ENCODE results near the gene AVP. TPM values are rescaled to one million over a fixed set of nuclear protein-coding genes. Genes with fewer than 3 reads are reported as not detected.

AVP gene
- total RNA-seq, 4 donors from 2014 or later: 5.8 TPM; not detected in 3

DNA sequence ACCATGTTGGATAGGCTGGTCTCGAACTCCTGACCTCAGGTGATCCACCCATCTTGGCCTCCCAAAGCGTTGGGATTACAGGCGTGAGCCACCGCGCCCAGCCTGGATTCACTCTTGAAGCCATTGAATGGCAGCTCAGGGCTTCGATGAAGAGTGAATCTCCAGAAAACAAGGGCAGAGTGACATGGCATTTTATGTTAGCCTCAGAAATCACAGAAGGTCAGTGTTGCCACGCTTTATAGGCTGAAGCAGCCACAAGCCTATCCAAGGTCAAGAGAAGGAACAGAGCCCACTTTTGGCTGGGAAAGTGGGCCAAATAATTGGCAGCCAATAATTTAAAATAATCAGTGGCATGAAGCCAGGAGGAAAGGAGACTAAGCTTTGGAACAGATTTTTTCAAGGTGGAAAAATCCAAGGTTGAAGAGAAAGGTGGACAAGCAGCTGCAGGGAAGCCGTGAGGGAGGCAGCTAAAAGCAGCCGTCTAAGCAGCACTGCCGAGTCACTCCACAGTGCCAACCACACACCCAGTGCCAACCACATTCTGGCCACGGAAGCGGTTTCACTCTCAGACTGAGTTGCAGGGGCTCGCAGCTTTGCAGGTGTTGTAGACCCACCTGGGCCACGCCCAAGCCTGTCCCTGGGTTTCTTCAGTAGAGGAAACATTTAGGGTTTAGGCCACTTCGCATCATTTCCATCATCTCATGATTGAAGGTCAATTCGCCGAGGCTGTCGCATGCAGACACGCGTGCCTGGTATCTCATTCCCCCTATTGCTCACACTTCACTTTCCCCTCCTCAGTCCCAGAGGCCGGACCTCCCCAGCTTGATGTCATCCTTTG, 17.4 kb upstream of the AVP start:
- TF ChIP-seq CTCF (IDR thresholded peaks at IDR 0.05): no peak
- TF ChIP-seq POLR2A (IDR thresholded peaks at IDR 0.05): no peak
- Histone ChIP-seq H3K27me3 (no peaks in the 10 kb centered on the region), H3K27ac (no peak overlapping the region), H3K36me3 (peaks cover 0 to 4% (median 0%) of the 10 kb centered on the region in 3 donors), H3K9me3 (no peaks in the 10 kb centered on the region), H3K4me1 (no peaks in the 10 kb centered on the region), H3K4me3 (no peak overlapping the region)
- no peak for DNase-seq

GRCh38 chr20:3101251-3101650, 16.7 kb upstream of the AVP start:
- no peaks in the 10 kb centered on the region for H3K4me1 ChIP-seq
- TF ChIP-seq POLR2A (IDR thresholded peaks at IDR 0.05) (no peak), CTCF (IDR thresholded peaks at IDR 0.05) (no peak)

DNA sequence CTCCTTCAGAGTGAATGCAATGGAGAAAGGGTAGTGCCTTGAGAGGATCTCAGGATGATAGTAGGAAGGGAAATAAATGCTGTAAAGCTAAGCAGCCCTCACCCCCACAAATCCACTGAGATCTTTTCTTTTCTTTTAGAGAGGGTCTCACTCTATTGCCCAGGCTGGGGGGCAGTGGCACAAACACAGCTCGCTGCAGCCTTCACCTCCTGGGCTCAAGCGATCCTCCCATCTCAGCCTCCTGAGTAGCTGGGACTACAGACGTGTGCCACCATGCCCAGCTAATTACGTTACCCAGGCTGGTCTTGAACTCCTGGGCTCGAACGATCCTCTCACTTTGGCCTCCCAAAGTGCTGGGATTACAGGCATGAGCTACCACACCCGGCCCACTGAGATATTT, 16.0 kb upstream of the AVP start:
- Histone ChIP-seq H3K27ac (no peak overlapping the region), H3K36me3 (no peaks in the 10 kb centered on the region), H3K9me3 (no peaks in the 10 kb centered on the region), H3K4me3 (no peak overlapping the region), H3K4me1 (no peaks in the 10 kb centered on the region), H3K27me3 (no peaks in the 10 kb centered on the region)
- DNase-seq: no peak
- TF ChIP-seq CTCF (IDR thresholded peaks at IDR 0.05) (no peak), POLR2A (IDR thresholded peaks at IDR 0.05) (no peak)

More at GRCh38 chr20:3101251-3101650, 16.7 kb upstream of the AVP start:
- no peak for DNase-seq
- no peaks in the 10 kb centered on the region for H3K9me3 ChIP-seq
- no peak overlapping the region for H3K4me3 ChIP-seq
- no peaks in the 10 kb centered on the region for H3K27me3 ChIP-seq
- H3K36me3 ChIP-seq: no peaks in the 10 kb centered on the region
- H3K27ac ChIP-seq: no peak overlapping the region

- Histone ChIP-seq H3K4me1 (peaks cover 0 to 8% (median 2%) of the 10 kb centered on the region in 4 donors), H3K27ac (no peak overlapping the region), H3K9me3 (no peaks in the 10 kb centered on the region), H3K27me3 (peaks cover 0 to 11% of the 10 kb centered on the region in 2 donors), H3K36me3 (no peaks in the 10 kb centered on the region), H3K4me3 (no peak overlapping the region)
- DNase-seq: no peak
- no peak for TF ChIP-seq CTCF (IDR thresholded peaks at IDR 0.05)
- no peak for TF ChIP-seq POLR2A (IDR thresholded peaks at IDR 0.05)
Measured at GRCh38 chr20:3094848-3095629, 10.5 kb upstream of the AVP start.

- TF ChIP-seq CTCF (IDR thresholded peaks at IDR 0.05): no peak
- TF ChIP-seq POLR2A (IDR thresholded peaks at IDR 0.05): no peak
- no peak for DNase-seq
- Histone ChIP-seq H3K4me3 (no peak overlapping the region), H3K36me3 (no peaks in the 10 kb centered on the region), H3K9me3 (no peaks in the 10 kb centered on the region), H3K27me3 (peaks cover 0 to 11% of the 10 kb centered on the region in 2 donors), H3K27ac (no peak overlapping the region), H3K4me1 (peaks cover 0 to 8% (median 2%) of the 10 kb centered on the region in 4 donors)
Measured at GRCh38 chr20:3093861-3094361, 9.4 kb upstream of the AVP start.

Data from Peyer's patch (tissue), 4 donors.